Fibroblast of mammary gland (primary cell): ENCODE measurements around the gene SORCS2.

Source experiments
- DNase-seq: peaks from one replicate; pipeline ENCODE4 v3.0.0-alpha.2; 2010; ENCODE audit warnings: low read depth
- H3K4me3 ChIP-seq: 2 replicates; pipeline ENCODE4 v1.5.1; 2011; ENCODE audit warnings: low read depth, mild to moderate bottlenecking, low read length, moderate library complexity; ENCODE audit not compliant: control insufficient read depth
- TF ChIP-seq, protein P1 (sequence below): conservative IDR thresholded peaks from 2 replicates; pipeline ENCODE4 v1.5.1; 2011; ENCODE audit warnings: low read depth, low read length, inconsistent platforms; ENCODE audit not compliant: control insufficient read depth, insufficient read depth

Gene SORCS2

DNA sequence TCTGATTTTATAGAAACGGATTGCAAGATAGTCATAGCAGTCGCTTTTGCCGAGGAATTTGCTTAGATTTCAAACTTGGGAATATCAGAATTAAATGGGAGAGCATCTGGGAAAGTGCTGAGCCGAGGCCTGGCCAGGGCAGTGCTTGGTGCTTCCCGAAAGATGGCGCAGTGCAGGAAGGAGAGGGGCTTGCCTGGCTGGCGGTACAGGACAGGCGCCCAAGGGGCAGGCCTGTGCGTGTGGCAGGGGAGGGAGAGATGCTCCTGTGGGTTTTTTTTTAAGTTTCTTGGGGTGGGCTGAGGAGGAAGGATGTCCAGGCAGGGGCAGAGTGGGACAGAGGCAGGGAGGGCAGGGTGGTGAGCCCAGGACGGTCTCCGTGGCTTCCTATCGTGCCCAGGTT, 506.2 kb downstream of the SORCS2 start:
- TF ChIP-seq, protein P1, sequence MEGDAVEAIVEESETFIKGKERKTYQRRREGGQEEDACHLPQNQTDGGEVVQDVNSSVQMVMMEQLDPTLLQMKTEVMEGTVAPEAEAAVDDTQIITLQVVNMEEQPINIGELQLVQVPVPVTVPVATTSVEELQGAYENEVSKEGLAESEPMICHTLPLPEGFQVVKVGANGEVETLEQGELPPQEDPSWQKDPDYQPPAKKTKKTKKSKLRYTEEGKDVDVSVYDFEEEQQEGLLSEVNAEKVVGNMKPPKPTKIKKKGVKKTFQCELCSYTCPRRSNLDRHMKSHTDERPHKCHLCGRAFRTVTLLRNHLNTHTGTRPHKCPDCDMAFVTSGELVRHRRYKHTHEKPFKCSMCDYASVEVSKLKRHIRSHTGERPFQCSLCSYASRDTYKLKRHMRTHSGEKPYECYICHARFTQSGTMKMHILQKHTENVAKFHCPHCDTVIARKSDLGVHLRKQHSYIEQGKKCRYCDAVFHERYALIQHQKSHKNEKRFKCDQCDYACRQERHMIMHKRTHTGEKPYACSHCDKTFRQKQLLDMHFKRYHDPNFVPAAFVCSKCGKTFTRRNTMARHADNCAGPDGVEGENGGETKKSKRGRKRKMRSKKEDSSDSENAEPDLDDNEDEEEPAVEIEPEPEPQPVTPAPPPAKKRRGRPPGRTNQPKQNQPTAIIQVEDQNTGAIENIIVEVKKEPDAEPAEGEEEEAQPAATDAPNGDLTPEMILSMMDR = peak; percentile 44
- no peak overlapping the region for H3K4me3 ChIP-seq
- DNase-seq = peak; percentile 40

DNA sequence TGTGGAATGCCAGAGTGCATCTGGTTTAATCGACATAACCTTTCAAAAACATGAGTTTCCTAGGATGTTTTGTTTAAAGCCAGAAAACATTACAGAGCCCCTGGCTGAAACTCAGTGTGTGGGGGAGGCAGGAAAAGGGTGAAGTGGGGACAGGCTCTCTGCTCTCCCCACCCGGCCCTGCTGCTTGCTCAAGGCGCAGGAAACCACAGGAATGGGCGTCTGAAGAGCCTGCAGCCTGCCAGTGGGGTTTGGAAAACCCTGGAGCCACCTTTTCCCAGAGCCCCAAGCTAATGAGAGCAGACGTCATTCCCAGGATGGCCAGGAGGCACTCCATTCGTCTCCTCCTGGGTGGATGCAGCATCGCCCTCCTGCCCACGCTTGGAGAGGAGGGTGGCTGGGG, 506.7 kb downstream of the SORCS2 start:
- TF ChIP-seq, protein P1 = no peak
- no peak overlapping the region for H3K4me3 ChIP-seq
- DNase-seq = peak; percentile 83

DNA sequence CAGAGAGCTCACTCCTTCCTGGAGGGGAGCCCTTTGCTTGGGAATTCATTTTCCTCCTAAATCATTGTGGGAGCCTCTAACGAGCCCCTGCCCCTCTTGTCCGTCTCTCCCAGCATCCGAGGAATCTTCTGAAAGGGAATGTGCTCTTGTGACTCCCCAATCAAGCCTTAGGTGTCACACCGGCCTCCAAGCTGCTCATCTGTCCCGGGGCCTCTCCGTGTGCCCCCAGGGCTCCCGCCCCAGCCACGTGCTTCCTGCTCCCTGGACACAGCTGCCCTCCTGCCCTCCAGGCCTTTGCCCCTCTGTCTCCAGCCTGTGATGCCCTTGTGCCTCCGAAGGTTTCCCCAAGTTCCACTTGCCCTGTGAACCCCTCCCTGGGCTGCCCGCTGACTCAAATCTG, 507.5 kb downstream of the SORCS2 start:
- TF ChIP-seq, protein P1 = no peak
- no peak overlapping the region for H3K4me3 ChIP-seq
- DNase-seq = no peak

DNA sequence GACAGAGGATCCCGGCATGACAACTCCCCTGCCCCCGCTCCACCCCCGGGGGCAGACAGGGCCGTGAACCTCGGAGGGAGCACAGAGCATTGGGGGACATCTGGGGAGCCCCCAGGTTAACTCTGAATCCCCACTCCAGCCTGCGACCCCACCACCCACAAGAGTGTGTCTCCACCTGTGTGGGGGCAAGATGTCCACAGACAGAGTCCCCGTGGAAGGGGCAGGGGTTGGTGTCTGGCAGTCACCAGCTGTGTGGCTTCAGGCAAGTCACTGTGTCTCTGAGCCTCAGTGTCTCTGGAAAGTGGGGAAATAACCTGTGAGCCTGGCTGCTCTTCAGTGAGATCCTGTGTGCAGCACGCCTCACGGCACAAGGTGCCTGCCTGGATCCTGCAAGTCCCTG, 508.3 kb downstream of the SORCS2 start:
- no peak for DNase-seq
- H3K4me3 ChIP-seq = no peak overlapping the region
- TF ChIP-seq, protein P1 = no peak

DNA sequence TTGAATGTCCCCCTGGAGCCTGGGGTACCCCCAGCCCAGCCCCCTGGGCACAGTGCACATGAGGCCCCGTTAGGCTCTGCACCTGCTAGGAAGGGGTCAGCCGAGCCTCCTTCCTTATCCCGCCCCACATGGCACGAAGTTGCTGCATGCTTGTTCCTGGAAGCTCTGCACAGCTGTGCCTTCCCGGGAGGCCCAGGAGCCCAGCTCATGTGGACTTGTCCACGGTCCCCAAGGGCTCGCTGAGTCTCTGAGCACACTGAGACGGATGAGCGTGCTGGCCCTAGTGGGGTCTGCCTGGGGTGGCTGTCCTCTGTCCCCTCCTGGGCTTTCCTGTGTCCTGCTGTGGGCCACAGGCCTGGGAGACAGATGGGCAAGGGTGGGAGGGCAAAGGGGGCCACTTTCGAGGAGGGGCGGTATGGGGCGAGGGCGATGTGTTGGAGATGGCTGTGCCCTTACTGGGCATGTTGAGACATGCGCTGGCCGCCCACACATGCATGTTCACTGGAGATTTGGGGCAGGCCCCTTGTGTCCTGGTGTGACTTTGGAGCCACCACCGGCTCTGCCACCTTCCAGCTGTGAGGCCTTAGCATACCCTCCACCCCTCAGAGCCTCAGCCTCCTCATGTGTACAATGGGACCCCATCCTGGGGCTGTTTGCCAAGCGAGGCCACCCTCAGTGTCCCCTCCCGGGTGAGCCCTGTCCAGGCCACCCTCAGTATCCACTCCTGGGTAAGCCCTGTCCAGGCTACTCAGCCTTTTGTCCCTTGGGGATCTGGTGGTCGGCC, 509.7 kb downstream of the SORCS2 start:
- DNase-seq = no peak
- H3K4me3 ChIP-seq = no peak overlapping the region
- TF ChIP-seq, protein P1 = no peak

DNA sequence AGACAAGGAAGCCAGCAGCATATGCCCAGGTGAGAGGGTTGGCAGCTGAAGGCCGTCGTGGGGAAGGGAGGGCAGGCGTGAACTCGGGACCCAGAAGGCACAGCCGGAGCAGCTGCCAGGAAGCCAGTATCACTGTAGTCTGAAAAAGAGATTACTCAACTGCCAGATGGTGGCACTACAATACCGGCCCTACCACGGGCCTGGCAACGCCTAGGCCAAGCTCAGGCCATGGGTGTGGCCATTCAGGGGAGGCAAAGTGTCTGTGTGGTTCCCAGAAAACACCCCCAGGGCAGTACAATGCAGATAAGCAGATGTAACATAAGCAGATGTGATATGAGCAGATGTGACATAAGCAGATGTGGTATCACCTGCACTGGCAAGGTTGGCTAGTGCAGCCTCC, 511.4 kb downstream of the SORCS2 start:
- no peak for DNase-seq
- H3K4me3 ChIP-seq = no peak overlapping the region
- TF ChIP-seq, protein P1 = no peak

DNA sequence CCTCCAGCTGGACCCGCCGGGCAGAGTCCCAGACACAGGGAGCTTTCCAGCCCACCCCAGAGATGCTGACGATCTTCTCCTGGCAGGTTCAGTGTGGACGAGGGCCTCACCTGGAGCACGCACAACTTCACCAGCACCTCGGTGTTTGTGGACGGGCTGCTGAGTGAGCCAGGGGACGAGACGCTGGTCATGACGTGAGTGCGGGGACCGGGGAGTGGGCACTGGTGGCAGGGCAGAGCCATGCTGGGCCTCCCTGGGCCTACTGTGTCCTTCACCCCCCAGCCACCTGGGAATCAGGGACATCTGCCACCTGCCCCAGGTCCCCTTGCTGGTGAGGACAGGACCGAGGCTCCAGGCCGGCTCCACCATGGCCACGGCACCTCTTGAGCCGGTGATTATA, 511.8 kb downstream of the SORCS2 start:
- H3K4me3 ChIP-seq = no peak overlapping the region
- TF ChIP-seq, protein P1 = no peak
- no peak for DNase-seq
